GM12874 (cell line): Measurements from ENCODE around the gene PTPRF.

Experiments
- CTCF ChIP-seq: IDR thresholded peaks from 2 replicates; pipeline ENCODE4 v1.5.1; 2011; ENCODE audit warnings: low read depth, mild to moderate bottlenecking, control low read depth, low read length, moderate library complexity; ENCODE audit not compliant: insufficient read depth

The PTPRF gene

GRCh38 chr1:43530483-43531106 is at the start of gene PTPRF:
TSS of gene PTPRF (plus strand) at chr1:43530883. CDS start at chr1:43545076, 14,193 bp downstream.
- no peak for TF ChIP-seq CTCF

GRCh38 chr1:43481491-43481890 is 49.2 kb upstream of the PTPRF start:
- TF ChIP-seq CTCF = no peak

- no peak for TF ChIP-seq CTCF
Observed at GRCh38 chr1:43482215-43482614, 48.5 kb upstream of the PTPRF start.

GRCh38 chr1:43484367-43484766 is 46.3 kb upstream of the PTPRF start:
- no peak for TF ChIP-seq CTCF

- TF ChIP-seq CTCF = no peak
Observed at GRCh38 chr1:43488165-43488564, 42.5 kb upstream of the PTPRF start.

GRCh38 chr1:43491061-43491460 is 39.6 kb upstream of the PTPRF start:
- no peak for TF ChIP-seq CTCF

GRCh38 chr1:43492826-43493225 is 37.9 kb upstream of the PTPRF start:
- no peak for TF ChIP-seq CTCF
